Measurements from ENCODE around the gene CD99L2. TPM values are rescaled to one million over a fixed set of nuclear protein-coding genes. Genes with fewer than 3 reads are reported as not detected.

Gene CD99L2
- total and polyA plus RNA-seq, 5 experiments from 2014 or later = 13.5 to 17.0 (median 14.6) TPM

DNA sequence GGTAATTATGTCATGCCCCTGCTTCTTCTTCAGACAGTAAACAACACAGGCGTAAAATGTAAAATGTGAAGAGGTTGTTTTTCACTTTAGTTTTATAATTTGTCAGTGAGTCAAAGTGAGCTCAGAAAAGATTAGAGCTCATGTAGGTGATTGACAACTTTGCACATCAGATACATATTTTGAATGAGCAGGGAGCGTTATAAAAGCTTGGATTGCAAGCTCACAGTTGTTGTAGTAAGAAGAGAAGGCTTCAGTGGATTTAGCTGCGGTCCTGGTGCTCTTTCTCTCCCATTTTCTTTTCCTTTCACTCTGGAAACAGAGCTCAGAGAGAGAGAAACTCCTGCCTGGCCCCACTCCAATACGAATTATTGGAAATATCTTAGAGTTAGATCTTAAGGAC, 178.8 kb downstream of the CD99L2 start:
- DNase-seq (no peak), ATAC-seq (no peak)
- H3K4me1 Mint-ChIP-seq = peaks cover 8 to 32% (median 28%) of the 10 kb centered on the region in 4 donors
- no peaks in the 10 kb centered on the region for H3K27me3 Mint-ChIP-seq
- no peak overlapping the region for H3K4me3 Mint-ChIP-seq
- H3K27ac Mint-ChIP-seq = no peak overlapping the region
- peaks cover 0 to 39% (median 5%) of the 10 kb centered on the region in 3 donors for H3K36me3 Mint-ChIP-seq
- POLR2A ChIA-PET = no interaction called here
- H3K9me3 Mint-ChIP-seq = no peaks in the 10 kb centered on the region

Other genes with a start within 250 kb of the CD99L2 start
- gene MTMR1, start 205.3 kb downstream of the CD99L2 start, total RNA-seq = 10 to 100 TPM; 35.7 to 37.4 TPM
- 10 to 100 TPM; 13.0 to 28.3 (median 21.7) TPM for gene MTMR1, start 205.3 kb downstream of the CD99L2 start, polyA plus RNA-seq
- gene HMGB3, start 84.7 kb upstream of the CD99L2 start, total RNA-seq = under 1 TPM; 0.36 to 0.58 TPM
- under 1 TPM in 2 of 3 donors, not detected in 1; 0.41 to 0.81 TPM for gene HMGB3, start 84.7 kb upstream of the CD99L2 start, polyA plus RNA-seq

Measured in naive thymus-derived CD8-positive, alpha-beta T cell (primary cell).